Measurements from ENCODE around the gene CREB3.

CREB3 gene

GRCh38 chr9:35723908-35724307, 8.6 kb upstream of the CREB3 start:
- in situ Hi-C loops (cut with MboI; ENCODE audit: low sequenced_read_pairs) = no loop called here

- in situ Hi-C loops (cut with MboI; ENCODE audit: low sequenced_read_pairs) = loop anchor here (5.0 kb wide), 1 partner anchor 68 kb away; the partner anchor contains the start of genes CCDC107 and RMRP
Measured at GRCh38 chr9:35725362-35725761, 7.1 kb upstream of the CREB3 start.

DNA sequence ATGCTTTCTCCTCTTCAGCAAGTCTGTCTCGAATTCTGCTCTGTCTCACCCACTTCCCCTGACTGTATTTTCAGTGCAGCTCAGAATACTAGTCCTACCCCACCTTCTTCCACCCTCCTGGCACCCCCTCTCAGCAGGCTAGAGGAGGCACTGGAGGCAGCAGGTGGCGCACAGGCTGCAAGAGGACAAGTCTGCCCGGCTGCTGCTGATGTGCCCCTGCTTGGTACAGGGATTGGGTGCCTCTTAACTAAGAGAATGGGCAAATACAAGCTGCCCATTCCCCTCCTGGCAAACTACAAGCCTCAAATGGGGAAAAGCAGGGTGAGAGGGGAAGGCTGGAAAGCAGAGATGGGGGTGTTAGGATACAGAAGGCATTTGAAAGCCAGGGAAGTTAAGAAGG, 5.5 kb upstream of the CREB3 start:
- in situ Hi-C loops (cut with MboI; ENCODE audit: low sequenced_read_pairs) = loop anchor here (5.0 kb wide), 1 partner anchor 70 kb away; the partner anchor contains the start of genes CCDC107 and RMRP

GRCh38 chr9:35727676-35728040, 4.8 kb upstream of the CREB3 start:
- in situ Hi-C loops (cut with MboI; ENCODE audit: low sequenced_read_pairs) = loop anchor here (5.0 kb wide), 1 partner anchor 70 kb away; the partner anchor contains the start of genes CCDC107 and RMRP

- in situ Hi-C loops (cut with MboI; ENCODE audit: low sequenced_read_pairs) = loop anchor here (5.0 kb wide), 1 partner anchor 71 kb away; the partner anchor contains the start of genes CCDC107 and RMRP
Measured at GRCh38 chr9:35728041-35728971, 4.2 kb upstream of the CREB3 start.

DNA sequence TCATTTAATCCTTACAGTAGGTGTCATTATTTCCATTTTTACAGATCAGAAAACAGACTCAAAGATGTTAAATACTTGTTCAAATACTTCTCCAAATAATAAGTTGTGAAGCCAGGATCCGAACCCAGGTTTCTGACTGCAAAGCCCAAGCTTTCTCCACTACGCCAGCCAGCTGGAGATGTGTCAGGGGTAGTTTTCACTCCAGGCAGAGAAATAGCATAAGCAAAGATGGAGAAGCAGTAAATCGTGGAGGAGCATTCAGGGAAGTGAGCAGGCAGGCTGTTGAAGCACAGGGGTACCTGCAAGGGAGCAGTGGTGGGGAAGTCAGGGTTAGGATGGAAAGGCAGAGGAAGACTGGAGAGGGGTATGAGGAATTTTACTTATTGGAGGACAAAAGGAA, 3.4 kb upstream of the CREB3 start:
- in situ Hi-C loops (cut with MboI; ENCODE audit: low sequenced_read_pairs) = loop anchor here (5.0 kb wide), 1 partner anchor 72 kb away; the partner anchor contains the start of genes CCDC107 and RMRP

- in situ Hi-C loops (cut with MboI; ENCODE audit: low sequenced_read_pairs) = loop anchor here (5.0 kb wide), 1 partner anchor 73 kb away; the partner anchor contains the start of genes CCDC107 and RMRP
Measured at GRCh38 chr9:35729700-35730485, 2.6 kb upstream of the CREB3 start.

DNA sequence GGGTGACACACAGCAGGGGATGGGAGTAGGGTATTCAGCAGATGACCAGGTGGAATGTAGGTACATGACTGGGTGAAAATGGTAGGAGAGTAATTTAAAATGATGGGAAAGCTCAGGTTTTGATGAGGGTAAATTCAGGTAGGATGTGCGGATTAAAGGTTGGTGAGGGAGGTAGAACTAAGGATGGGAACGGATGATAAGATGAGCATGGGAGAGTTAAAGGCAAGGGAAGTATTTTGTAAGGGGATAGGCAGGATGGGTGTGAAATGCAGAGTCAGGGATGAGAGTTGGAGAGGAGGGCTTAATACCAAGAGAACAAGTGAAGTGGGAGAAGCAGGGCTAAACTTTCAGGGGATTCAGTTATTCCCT, 2.0 kb upstream of the CREB3 start:
- in situ Hi-C loops (cut with MboI; ENCODE audit: low sequenced_read_pairs) = no loop called here

- in situ Hi-C loops (cut with MboI; ENCODE audit: low sequenced_read_pairs) = no loop called here
Measured at GRCh38 chr9:35731415-35732184, 866 bp upstream of the CREB3 start.

DNA sequence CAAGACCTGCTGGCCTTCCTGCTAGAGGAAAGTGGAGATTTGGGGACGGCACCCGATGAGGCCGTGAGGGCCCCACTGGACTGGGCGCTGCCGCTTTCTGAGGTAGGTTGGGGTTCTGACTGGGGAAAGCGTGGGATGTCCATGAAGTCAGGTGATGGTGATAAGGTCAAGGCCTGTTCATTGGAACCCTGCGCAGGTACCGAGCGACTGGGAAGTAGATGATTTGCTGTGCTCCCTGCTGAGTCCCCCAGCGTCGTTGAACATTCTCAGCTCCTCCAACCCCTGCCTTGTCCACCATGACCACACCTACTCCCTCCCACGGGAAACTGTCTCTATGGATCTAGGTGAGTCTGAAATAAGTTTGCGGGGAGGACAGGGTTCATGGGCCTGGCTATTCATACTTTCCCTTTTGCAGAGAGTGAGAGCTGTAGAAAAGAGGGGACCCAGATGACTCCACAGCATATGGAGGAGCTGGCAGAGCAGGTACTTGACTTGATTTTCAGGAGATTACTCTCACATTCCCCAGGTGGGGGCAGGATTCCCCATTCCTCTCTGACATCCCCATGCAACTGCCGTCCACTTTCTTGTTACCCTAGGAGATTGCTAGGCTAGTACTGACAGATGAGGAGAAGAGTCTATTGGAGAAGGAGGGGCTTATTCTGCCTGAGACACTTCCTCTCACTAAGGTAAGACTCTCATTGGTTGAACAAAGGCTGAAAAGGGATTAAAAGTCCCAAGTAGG, 505 bp downstream of the CREB3 start:
- in situ Hi-C loops (cut with MboI; ENCODE audit: low sequenced_read_pairs) = no loop called here

GRCh38 chr9:35734096-35734495, 1.6 kb downstream of the CREB3 start:
- in situ Hi-C loops (cut with MboI; ENCODE audit: low sequenced_read_pairs) = no loop called here

DNA sequence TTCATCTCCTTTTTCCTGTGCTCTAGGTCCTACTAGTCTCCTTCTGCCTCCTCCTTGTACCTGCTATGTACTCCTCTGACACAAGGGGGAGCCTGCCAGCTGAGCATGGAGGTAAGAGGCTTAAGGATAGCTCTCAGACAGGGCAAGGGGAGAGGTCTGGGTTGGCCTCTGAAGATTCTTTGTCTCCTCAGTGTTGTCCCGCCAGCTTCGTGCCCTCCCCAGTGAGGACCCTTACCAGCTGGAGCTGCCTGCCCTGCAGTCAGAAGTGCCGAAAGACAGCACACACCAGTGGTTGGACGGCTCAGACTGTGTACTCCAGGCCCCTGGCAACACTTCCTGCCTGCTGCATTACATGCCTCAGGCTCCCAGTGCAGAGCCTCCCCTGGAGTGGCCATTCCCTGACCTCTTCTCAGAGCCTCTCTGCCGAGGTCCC, 3.8 kb downstream of the CREB3 start:
- in situ Hi-C loops (cut with MboI; ENCODE audit: low sequenced_read_pairs) = no loop called here

GRCh38 chr9:35737143-35737542, 4.7 kb downstream of the CREB3 start:
- in situ Hi-C loops (cut with MboI; ENCODE audit: low sequenced_read_pairs) = no loop called here

GRCh38 chr9:35738186-35738585, 5.7 kb downstream of the CREB3 start:
- in situ Hi-C loops (cut with MboI; ENCODE audit: low sequenced_read_pairs) = no loop called here

DNA sequence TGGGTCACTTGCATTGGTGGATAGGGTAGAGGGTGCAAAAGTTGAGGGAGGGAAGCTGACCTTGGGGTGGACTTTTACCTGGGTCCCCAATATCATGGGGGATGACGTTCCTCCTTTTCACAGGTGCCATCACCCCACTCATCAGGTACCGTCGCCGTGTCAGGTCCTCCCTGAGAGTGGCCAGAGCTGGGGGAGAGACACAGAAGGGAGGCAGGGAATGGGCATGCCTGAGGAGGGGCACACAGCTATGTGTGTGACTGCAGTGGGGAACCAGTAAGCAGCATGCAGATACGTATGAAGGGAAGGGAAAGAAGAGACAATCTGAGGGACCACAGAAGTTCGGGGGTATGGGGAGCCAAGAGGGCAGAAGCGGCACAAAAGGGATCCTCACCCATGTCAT, 6.5 kb downstream of the CREB3 start:
- in situ Hi-C loops (cut with MboI; ENCODE audit: low sequenced_read_pairs) = no loop called here

DNA sequence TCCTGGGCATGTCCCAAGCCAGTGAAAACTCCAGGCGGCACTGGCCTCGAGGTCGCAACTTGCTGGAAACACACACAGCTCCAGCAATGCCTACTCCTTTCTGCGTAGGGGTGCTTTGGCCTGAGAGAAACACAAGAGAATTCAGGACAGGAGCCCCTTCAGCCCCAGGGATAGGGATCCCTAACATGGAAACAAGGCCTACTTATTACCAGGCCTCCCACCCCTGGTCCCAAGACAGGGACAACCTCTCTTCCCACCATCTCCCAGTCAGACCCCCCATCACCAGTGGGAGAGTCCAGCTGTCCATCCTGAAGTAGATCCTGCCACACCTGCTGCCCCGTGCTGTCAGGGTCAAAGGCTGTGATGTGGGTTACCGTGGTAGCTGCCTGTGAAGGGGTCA, 7.8 kb downstream of the CREB3 start:
- in situ Hi-C loops (cut with MboI; ENCODE audit: low sequenced_read_pairs) = no loop called here

DNA sequence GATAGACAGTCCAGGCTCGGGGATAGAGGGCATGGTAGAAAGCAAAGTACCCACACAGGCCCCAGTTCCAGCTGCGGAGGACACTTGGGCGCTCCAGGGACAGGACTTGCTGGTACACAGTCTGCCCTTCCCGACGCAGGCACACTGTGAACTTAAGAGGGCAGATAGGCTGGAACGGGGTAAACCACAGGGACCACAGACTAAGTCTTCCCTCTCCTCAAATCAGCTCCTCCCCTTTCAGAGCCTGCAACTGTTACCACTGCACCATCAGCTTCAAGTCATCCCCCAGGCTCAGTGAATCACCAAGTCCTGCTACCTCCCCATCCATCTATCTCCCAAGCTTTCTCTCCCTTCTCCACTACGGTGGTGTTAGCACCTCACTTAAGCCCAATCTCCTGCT, 9.3 kb downstream of the CREB3 start:
- in situ Hi-C loops (cut with MboI; ENCODE audit: low sequenced_read_pairs) = no loop called here

- in situ Hi-C loops (cut with MboI; ENCODE audit: low sequenced_read_pairs) = no loop called here
Measured at GRCh38 chr9:35743452-35743851, 11.0 kb downstream of the CREB3 start.

DNA sequence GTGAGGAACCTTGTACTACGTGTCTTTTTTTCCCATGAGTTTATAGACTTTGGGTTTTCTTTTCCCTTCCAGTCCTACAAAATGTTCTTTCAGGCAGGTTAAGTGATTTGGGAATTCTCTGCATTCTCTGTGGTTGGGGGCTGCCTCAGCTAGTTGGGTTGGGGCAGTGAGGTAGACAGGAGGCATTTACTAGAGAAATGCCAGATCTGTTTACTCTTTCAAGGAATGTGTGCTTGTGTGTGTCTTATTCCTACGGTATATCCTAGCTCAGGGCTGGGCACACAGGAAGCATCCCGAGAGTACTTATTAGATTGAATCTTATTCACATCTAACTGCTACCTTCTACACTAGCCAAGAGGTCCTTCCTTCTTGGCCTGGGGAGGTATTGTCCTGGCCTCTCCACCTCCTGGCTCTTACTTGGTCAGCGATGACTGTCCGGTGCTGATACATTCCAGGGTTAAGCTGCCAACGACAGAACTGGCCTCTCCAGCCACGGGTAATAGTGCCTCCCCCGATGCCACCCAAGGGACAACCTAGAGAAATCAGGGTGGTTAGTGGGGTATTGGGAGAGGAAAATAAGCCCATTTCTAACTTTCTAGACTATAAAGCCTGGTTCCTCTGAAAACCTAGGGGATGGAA, 11.5 kb downstream of the CREB3 start:
- in situ Hi-C loops (cut with MboI; ENCODE audit: low sequenced_read_pairs) = no loop called here

- in situ Hi-C loops (cut with MboI; ENCODE audit: low sequenced_read_pairs) = no loop called here
Measured at GRCh38 chr9:35745569-35745968, 13.1 kb downstream of the CREB3 start.
